GM21447 (cell line): ENCODE measurements around the gene PCDHB8.
"Not testable (repeated sequence)": the region's sequence is repeated elsewhere in the genome, so short reads cannot be mapped to it uniquely, and the experiment has no call there.

Experiments
- ATAC-seq: cut with Tn5 transposase; IDR thresholded peaks from one replicate; pipeline ENCODE4 v1.9.1; 2021; ENCODE audit not compliant: unreplicated experiment

Gene PCDHB8

GRCh38 chr5:141225421-141225820 lies 47.8 kb downstream of the PCDHB8 start:
- not testable (repeated sequence) for ATAC-seq
